IPS DF 6.9 (cell line): Measurements from ENCODE around the gene LHX2.
"Not testable (repeated sequence)": the region's sequence is repeated elsewhere in the genome, so short reads cannot be mapped to it uniquely, and the experiment has no call there.

ENCODE experiments used
- DNase-seq: peaks from one replicate; pipeline ENCODE4 v3.0.0-alpha.2; 2013; ENCODE audit warnings: low read depth, low spot score
- H3K27ac ChIP-seq: one replicate; pipeline ENCODE4 v1.5.1; 2013; ENCODE audit warnings: low read length, control low read depth
- H3K27me3 ChIP-seq: 2 replicates; pipeline ENCODE4 v1.6.1; 2013; ENCODE audit warnings: mild to moderate bottlenecking, low read length; ENCODE audit not compliant: control insufficient read depth, insufficient read depth
- H3K36me3 ChIP-seq: 2 replicates; pipeline ENCODE4 v1.6.1; 2013; ENCODE audit warnings: low read length; ENCODE audit not compliant: control insufficient read depth, insufficient read depth
- H3K4me1 ChIP-seq: 2 replicates; pipeline ENCODE4 v1.6.1; 2013; ENCODE audit warnings: low read length; ENCODE audit not compliant: control insufficient read depth, insufficient read depth
- H3K4me3 ChIP-seq: 2 replicates; pipeline ENCODE4 v1.5.1; 2013; ENCODE audit warnings: mild to moderate bottlenecking, low read length
- H3K9me3 ChIP-seq: 2 replicates; pipeline ENCODE4 v1.6.1; 2013; ENCODE audit warnings: low read length, inconsistent platforms; ENCODE audit not compliant: control insufficient read depth, insufficient read depth
- WGBS: extraction: QIAGEN DNeasy Blood & Tissue Kit; methylation state at CpG from one replicate; pipeline ENCODE4 v1.1.7; 2013; ENCODE audit warnings: mixed read lengths, missing lambda C conversion rate; ENCODE audit not compliant: insufficient read length, insufficient coverage; 5-methylcytosine and 5-hydroxymethylcytosine counted together

LHX2 gene, protein sequence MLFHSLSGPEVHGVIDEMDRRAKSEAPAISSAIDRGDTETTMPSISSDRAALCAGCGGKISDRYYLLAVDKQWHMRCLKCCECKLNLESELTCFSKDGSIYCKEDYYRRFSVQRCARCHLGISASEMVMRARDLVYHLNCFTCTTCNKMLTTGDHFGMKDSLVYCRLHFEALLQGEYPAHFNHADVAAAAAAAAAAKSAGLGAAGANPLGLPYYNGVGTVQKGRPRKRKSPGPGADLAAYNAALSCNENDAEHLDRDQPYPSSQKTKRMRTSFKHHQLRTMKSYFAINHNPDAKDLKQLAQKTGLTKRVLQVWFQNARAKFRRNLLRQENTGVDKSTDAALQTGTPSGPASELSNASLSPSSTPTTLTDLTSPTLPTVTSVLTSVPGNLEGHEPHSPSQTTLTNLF

DNA sequence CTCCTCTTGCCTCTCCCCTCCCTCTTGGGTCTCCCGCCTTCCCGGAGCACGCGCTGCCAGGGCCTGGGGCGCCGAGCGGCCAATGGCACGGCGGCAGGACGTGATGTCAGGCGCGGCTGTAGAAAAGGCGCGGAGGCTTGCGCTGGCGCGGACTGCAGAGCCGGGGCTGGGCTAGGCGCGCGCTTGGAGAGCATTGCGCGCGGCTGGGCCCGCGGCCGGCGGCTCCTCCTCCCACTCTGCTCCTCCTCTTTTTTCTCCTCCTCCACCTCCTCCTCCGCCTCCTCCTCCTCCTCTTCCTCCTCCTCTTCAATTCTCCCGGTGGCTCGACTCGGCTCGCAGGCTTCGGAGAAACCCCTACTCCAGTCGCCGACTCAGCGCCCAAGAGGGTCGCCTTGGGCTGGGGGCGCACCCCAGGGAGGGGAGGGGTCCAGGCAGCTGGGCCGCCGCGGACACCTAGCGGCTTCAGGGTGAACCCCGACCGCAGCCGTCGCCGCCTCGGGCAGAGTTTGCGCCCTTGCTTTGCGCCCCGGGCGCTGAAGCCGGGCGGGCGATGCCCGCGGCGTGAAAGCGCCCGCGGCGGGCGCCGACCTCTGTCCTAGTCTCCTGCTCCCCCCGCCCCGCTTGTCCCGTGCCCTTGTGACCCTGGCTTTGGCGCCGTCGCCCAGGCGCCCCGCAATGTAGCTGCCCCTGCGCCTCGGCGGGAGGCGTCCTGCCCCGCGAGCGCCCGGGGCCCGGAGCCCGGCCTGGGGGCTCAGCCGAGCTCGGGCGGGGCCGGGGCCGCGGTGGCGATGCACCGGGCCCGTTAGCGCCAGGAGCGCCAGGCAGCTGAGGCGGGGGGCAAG lies at the start of gene LHX2:
TSS of gene LHX2 (plus strand) at position 309 of the 842 bp plus-strand sequence. CDS start 581 bp downstream, outside the sequence.
- DNase-seq = no peak
- Histone ChIP-seq H3K36me3 (no peaks in the 10 kb centered on the region), H3K27me3 (peaks cover 92% of the 10 kb centered on the region), H3K9me3 (no peaks in the 10 kb centered on the region), H3K4me3 (peak within 1 kb of the TSS; percentile 10; the same call in 1 of the 2 replicates), H3K27ac (no peak within 1 kb of the TSS), H3K4me1 (peaks cover 4% of the 10 kb centered on the region)
- WGBS = no CpG with 5 or more reads among the region's 95 CpGs

DNA sequence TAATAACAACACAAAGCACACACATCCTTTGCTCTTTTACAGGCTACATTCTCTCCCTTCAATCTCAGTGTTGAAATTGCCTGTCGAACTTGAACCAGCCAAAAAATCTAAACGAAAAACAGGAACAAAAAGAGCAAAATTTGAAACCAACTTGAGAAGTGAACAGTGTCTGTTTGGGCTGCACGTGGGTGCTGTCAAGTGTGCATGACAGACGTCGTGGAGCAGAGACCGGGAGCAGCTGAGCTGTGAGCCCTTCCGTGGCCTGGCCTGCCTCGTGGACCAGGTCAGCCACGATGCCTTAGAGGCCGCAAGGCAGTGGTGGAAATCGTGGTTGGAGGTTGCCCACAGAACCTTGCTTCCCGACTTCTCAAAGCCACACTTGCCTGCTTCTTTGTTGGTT lies 46.8 kb upstream of the LHX2 start:
- no peaks in the 10 kb centered on the region for H3K27me3 ChIP-seq
- no peaks in the 10 kb centered on the region for H3K36me3 ChIP-seq
- H3K4me1 ChIP-seq = no peaks in the 10 kb centered on the region
- DNase-seq = no peak
- H3K27ac ChIP-seq = no peak overlapping the region
- H3K4me3 ChIP-seq = no peak overlapping the region
- H3K9me3 ChIP-seq = no peaks in the 10 kb centered on the region
- WGBS = no CpG with 5 or more reads among the region's 12 CpGs

DNA sequence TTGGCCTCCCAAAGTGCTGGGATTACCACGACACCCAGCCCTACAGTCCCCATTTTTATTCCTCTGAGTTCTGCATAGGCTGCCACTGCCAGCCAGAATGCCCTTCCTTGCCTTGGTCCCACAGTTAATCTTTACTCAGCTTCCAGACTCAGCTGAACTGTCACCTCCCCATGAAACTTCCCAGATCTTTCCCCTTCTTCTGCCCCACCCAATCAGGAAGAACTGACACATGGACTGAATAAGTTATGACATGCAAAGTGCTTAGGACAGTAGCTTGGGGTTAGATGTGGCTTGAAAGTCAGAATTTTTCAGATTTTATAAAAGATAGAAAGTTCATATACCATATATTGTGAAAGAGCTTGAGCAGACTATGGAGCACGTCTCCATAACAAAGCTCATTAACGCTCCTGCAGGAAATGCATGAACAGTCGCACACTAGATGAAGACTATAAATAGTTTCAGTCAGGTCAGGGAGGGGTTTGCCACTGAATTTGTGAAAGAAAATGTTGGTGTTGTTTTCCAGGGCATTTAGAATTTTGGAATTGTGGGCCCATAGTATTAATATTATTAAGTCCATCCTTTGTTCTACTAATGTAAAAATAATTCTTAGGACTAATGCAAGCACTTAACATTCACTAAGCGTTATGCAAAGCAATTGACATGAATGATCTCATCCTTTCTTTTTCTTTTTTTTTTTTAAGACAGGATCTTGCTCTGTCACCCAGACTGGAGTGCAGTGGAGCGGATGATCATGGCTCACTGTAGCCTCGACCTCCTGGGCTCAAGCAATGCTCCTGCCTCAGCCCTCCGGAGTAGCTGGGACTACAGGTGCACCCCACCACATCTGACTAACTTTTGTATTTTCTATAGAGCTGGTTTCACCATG lies 45.5 kb upstream of the LHX2 start:
- Histone ChIP-seq H3K27ac (no peak overlapping the region), H3K27me3 (no peaks in the 10 kb centered on the region), H3K36me3 (no peaks in the 10 kb centered on the region), H3K9me3 (no peaks in the 10 kb centered on the region), H3K4me1 (no peaks in the 10 kb centered on the region), H3K4me3 (no peak overlapping the region)
- WGBS = no CpG with 5 or more reads among the region's 8 CpGs
- DNase-seq = no peak

DNA sequence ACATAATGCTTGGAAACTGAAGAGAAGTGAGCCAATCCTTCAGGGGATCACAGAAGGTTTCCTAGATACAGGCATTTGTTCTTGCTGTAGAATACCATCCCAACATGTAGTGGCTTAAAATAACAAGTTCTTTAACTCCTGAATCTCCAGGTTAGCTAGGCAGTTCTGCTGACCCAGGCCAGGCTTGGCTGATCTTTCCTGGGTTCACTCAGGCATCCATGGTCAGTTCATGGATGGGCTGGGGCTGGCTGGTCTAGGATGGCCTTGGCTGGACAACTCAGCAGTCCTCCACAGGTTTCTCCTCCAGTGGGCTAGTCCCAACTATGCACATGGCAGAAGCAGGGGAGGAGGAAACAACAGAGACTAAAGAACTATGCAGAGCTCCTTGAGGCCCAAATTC lies 44.2 kb upstream of the LHX2 start:
- no peak for DNase-seq
- Histone ChIP-seq H3K27me3 (no peaks in the 10 kb centered on the region), H3K27ac (no peak overlapping the region), H3K9me3 (no peaks in the 10 kb centered on the region), H3K36me3 (no peaks in the 10 kb centered on the region), H3K4me1 (no peaks in the 10 kb centered on the region), H3K4me3 (no peak overlapping the region)

DNA sequence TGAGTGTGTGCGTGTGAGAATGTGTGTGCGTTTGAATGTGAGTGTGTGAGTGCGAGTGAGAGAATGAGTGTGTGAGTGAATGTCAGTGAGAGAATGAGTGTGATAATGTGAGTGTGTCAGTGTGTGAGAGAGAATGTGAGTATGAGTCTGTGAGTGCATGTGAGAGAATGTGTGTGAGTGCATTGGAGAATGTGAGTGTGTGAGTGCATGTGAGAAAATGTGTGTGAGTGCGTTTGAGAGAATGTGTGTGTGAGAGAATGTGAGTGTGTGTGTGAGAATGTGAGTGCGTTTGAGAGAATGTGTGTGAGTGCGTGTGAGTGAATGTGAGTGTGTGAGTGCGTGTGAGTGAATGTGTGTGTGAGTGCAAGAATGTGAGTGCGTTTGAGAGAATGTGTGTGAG lies 39.0 kb upstream of the LHX2 start:
- Histone ChIP-seq H3K4me3 (no peak overlapping the region), H3K27me3 (no peaks in the 10 kb centered on the region), H3K9me3 (no peaks in the 10 kb centered on the region), H3K4me1 (no peaks in the 10 kb centered on the region), H3K36me3 (no peaks in the 10 kb centered on the region), H3K27ac (no peak overlapping the region)
- DNase-seq = no peak
- WGBS = 100% methylated on average over 8 of the region's 8 CpGs

DNA sequence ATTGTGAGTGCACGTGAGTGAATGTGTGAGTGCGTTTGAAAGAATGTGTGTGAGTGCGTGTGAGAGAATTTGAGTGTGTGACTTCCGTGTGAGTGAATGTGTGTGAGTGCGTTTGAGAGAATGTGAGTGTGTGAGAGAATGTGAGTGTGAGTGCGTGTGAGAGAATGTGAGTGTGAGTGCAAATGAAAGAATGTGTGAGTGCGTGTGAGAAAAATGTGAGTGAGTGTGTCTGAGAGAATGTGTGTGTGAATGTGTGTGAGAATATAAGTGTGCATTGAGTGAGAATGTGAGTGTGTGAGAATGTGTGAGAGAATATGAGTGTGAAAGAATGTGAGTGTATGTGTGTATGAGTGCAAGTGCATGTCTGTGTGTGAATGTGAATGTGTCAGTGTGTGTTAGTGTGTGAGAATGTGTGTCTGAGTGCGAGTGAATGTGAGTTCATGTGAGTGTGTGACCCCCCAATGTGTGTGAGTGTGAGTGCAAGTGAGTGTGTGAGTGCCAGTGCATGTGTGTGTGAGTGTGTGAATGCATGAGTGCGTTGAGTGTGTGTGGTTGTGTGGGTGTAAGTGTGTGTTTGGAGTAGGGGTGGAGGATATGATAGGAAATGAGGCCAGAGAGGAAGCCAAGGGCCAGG lies 37.9 kb upstream of the LHX2 start:
- no peaks in the 10 kb centered on the region for H3K9me3 ChIP-seq
- H3K4me1 ChIP-seq = no peaks in the 10 kb centered on the region
- DNase-seq = no peak
- H3K27ac ChIP-seq = no peak overlapping the region
- no peaks in the 10 kb centered on the region for H3K36me3 ChIP-seq
- H3K4me3 ChIP-seq = no peak overlapping the region
- no peaks in the 10 kb centered on the region for H3K27me3 ChIP-seq
- 96% methylated on average over 8 of the region's 9 CpGs for WGBS

DNA sequence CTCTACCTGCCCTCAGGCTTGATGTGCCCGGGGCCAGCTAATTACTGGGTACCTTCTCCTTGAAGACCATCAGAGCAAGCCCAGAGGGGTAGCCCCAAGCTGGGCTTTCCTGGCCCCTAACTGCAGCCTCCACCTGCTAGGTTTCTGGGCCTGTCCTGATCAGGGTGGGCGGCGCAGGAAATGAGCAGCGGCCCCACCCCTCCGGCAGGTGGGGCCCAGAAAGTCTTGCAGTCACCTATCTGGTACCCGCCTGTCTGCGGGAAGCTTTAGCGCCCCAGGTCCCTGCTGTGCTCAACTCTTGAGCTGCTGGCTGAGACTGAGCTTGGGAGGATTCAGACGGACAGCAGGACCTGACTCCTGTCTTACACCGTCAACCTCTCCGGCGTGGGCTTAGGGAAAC lies 37.1 kb upstream of the LHX2 start:
- no peaks in the 10 kb centered on the region for H3K4me1 ChIP-seq
- H3K9me3 ChIP-seq = no peaks in the 10 kb centered on the region
- DNase-seq = no peak
- no peaks in the 10 kb centered on the region for H3K27me3 ChIP-seq
- no peak overlapping the region for H3K27ac ChIP-seq
- no peaks in the 10 kb centered on the region for H3K36me3 ChIP-seq
- H3K4me3 ChIP-seq = no peak overlapping the region
- WGBS = no CpG with 5 or more reads among the region's 12 CpGs

DNA sequence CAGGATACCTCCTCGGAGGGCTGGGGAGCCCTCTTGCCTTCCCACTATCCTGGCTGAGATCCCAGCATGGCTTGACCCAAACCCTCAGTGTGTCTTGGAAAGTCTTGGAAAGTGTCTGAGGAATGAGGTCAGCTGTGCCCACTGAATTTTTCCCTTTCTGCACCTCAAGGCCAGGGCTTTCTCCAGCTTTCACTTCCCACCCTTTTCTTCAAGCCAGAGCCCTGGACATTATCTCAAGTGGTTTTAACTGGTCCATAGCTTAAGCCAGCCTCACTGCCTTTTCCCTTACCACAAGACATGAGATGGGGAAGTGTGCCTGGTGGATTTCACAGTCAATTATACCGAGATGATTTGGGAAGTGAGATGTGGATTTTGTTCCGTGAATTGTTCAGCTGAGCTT lies 35.7 kb upstream of the LHX2 start:
- Histone ChIP-seq H3K4me1 (no peaks in the 10 kb centered on the region), H3K27me3 (no peaks in the 10 kb centered on the region; the same call in 1 of the 2 replicates), H3K27ac (no peak overlapping the region), H3K9me3 (no peaks in the 10 kb centered on the region), H3K4me3 (no peak overlapping the region), H3K36me3 (no peaks in the 10 kb centered on the region)
- DNase-seq = no peak
- WGBS = no CpG with 5 or more reads among the region's 3 CpGs

DNA sequence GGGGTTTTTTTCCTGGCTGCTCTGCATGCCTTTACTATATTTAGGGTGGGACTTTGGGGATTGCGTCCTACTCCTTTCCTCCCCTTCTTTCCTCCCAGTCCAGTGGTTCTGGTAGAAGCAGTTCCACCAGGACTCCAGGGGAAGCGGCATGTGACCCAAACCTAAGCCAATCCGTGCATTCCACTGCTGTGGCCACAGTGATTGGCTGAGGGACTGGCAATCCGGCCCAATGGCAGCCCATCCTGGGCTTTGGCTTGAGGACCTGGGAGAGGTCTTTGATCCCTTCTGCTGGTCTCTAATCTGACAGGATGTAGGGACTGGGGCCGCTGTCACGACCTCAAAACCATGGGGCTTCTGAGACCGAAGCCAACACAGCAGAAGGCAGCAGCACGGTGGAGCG lies 35.0 kb upstream of the LHX2 start:
- not testable (repeated sequence) for H3K27me3 ChIP-seq, H3K9me3 ChIP-seq, H3K27ac ChIP-seq, H3K36me3 ChIP-seq, DNase-seq, H3K4me3 ChIP-seq, H3K4me1 ChIP-seq
- WGBS = no CpG with 5 or more reads among the region's 9 CpGs

DNA sequence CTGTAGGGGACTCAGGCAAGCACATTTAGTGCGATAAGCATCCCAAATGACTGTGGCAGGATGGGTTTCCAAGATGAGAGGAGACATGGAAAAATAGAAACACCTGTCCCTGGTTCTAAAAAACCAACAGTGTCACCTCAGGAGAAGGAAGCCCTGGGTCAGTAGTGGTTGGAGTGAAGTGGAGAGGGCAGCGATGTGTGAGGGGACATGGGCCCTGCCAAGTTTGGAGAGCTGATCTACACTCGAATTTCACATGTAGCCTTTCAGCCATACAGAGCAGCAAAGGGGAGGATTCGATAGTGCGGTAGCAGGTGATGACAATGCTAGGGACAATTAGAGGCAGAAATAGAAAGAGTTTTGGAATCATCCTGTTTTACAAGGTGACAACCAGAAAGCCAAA lies 32.6 kb upstream of the LHX2 start:
- no peaks in the 10 kb centered on the region; the same call in 1 of the 2 replicates for H3K27me3 ChIP-seq
- WGBS = no CpG with 5 or more reads among the region's 5 CpGs
- H3K36me3 ChIP-seq = no peaks in the 10 kb centered on the region
- DNase-seq = no peak
- H3K27ac ChIP-seq = no peak overlapping the region
- no peaks in the 10 kb centered on the region for H3K4me1 ChIP-seq
- no peak overlapping the region for H3K4me3 ChIP-seq
- no peaks in the 10 kb centered on the region for H3K9me3 ChIP-seq
